Activated B cell treated with CpG ODN at 0.5 μM for 24 hours (primary cell): ENCODE data around the gene FRMD5. TPM values are rescaled to one million over a fixed set of nuclear protein-coding genes. Genes with fewer than 3 reads are reported as not detected.

Source experiments
- ATAC-seq: fragments of 200-7000 bp; cut with Tn5 transposase; one replicate; pipeline ENCODE4 v1.10.0; 2021; ENCODE audit warnings: low read depth, mild to moderate bottlenecking, moderate library complexity
- CTCF ChIA-PET: fragments of 350-600 bp; sonication (Branson Sonifier 250); formaldehyde crosslinking; loops from one replicate; lab custom pipeline; 2021; ENCODE audit warnings: antibody characterized with exemption; lab: Charles Lee
- POLR2A ChIA-PET: fragments of 350-600 bp; sonication (Branson Sonifier 250); formaldehyde crosslinking; loops from one replicate; lab custom pipeline; 2021; ENCODE audit warnings: antibody characterized with exemption; lab: Charles Lee
- DNase-seq: peaks from one replicate; pipeline ENCODE4 v3.0.0; 2022
- H3K27ac Mint-ChIP-seq: one replicate; pipeline ENCODE4 v1.8.0; 2020; ENCODE audit warnings: mixed read lengths
- H3K27me3 Mint-ChIP-seq: one replicate; pipeline ENCODE4 v1.8.0; 2021; ENCODE audit warnings: mixed read lengths
- H3K36me3 Mint-ChIP-seq: one replicate; pipeline ENCODE4 v1.8.0; 2021; ENCODE audit warnings: low read depth, mixed read lengths
- H3K4me1 Mint-ChIP-seq: one replicate; pipeline ENCODE4 v1.8.0; 2021; ENCODE audit warnings: mixed read lengths
- H3K4me3 Mint-ChIP-seq: one replicate; pipeline ENCODE4 v1.8.0; 2020; ENCODE audit warnings: mild to moderate bottlenecking, mixed read lengths
- H3K9me3 Mint-ChIP-seq: one replicate; pipeline ENCODE4 v1.8.0; 2020; ENCODE audit warnings: mixed read lengths
- CTCF ChIP-seq: fragments of 200-600 bp; IDR thresholded peaks from one replicate; pipeline ENCODE4 v1.8.0; 2022; ENCODE audit warnings: antibody characterized with exemption, mild to moderate bottlenecking
- intact Hi-C: fragments of 100-400 bp; cut with micrococcal nuclease; formaldehyde crosslinking; loops from one replicate; pipeline ENCODE4 v1.15.1; 2024
- total RNA-seq: library from RNA; stranded (reverse); gene quantifications from 2 replicates; pipeline ENCODE4 v1.2.3, GENCODE V29; 2022

FRMD5 gene
- total RNA-seq, 1 donor from 2014 or later, result 0.53 TPM

GRCh38 chr15:44158111-44158510, 37.0 kb downstream of the FRMD5 start:
- ATAC-seq, result no peak
- intact Hi-C loops, result no loop called here
- DNase-seq, result no peak
- Mint-ChIP-seq H3K4me1 (no peaks in the 10 kb centered on the region), H3K36me3 (no peaks in the 10 kb centered on the region), H3K4me3 (no peak overlapping the region), H3K9me3 (no peaks in the 10 kb centered on the region), H3K27ac (no peak overlapping the region), H3K27me3 (peaks cover 22% of the 10 kb centered on the region)
- CTCF ChIA-PET, result no interaction called here
- no peak for TF ChIP-seq CTCF
- POLR2A ChIA-PET, result no interaction called here

GRCh38 chr15:44157679-44158078, 37.4 kb downstream of the FRMD5 start:
- intact Hi-C loops, result no loop called here
- Mint-ChIP-seq H3K9me3 (peaks cover 2% of the 10 kb centered on the region), H3K36me3 (no peaks in the 10 kb centered on the region), H3K27me3 (peaks cover 21% of the 10 kb centered on the region), H3K27ac (no peak overlapping the region), H3K4me3 (no peak overlapping the region), H3K4me1 (no peaks in the 10 kb centered on the region)
- no peak for ATAC-seq
- DNase-seq, result no peak
- no peak for TF ChIP-seq CTCF
- ChIA-PET CTCF (no interaction called here), POLR2A (no interaction called here)

GRCh38 chr15:44153352-44153751, 41.7 kb downstream of the FRMD5 start:
- ChIA-PET POLR2A (no interaction called here), CTCF (no interaction called here)
- peaks cover 17% of the 10 kb centered on the region for H3K27me3 Mint-ChIP-seq
- ATAC-seq (no peak), DNase-seq (no peak)
- intact Hi-C loops, result no loop called here
- H3K9me3 Mint-ChIP-seq, result peaks cover 2% of the 10 kb centered on the region
- TF ChIP-seq CTCF, result no peak
- no peak overlapping the region for H3K27ac Mint-ChIP-seq
- no peak overlapping the region for H3K4me3 Mint-ChIP-seq
- no peaks in the 10 kb centered on the region for H3K4me1 Mint-ChIP-seq
- H3K36me3 Mint-ChIP-seq, result no peaks in the 10 kb centered on the region

GRCh38 chr15:44149224-44149623, 45.8 kb downstream of the FRMD5 start:
- Mint-ChIP-seq H3K27ac (no peak overlapping the region), H3K27me3 (peaks cover 22% of the 10 kb centered on the region), H3K4me1 (no peaks in the 10 kb centered on the region), H3K9me3 (peaks cover 2% of the 10 kb centered on the region), H3K4me3 (no peak overlapping the region), H3K36me3 (no peaks in the 10 kb centered on the region)
- ATAC-seq (no peak), DNase-seq (no peak)
- ChIA-PET POLR2A (no interaction called here), CTCF (no interaction called here)
- intact Hi-C loops, result no loop called here
- no peak for TF ChIP-seq CTCF

- Mint-ChIP-seq H3K27me3 (peaks cover 22% of the 10 kb centered on the region), H3K36me3 (no peaks in the 10 kb centered on the region), H3K9me3 (peaks cover 2% of the 10 kb centered on the region), H3K4me3 (no peak overlapping the region), H3K4me1 (no peaks in the 10 kb centered on the region), H3K27ac (no peak overlapping the region)
- DNase-seq, result no peak
- intact Hi-C loops, result no loop called here
- ATAC-seq, result no peak
- TF ChIP-seq CTCF, result no peak
- POLR2A ChIA-PET, result no interaction called here
- CTCF ChIA-PET, result no interaction called here
Measured at GRCh38 chr15:44148580-44148979, 46.5 kb downstream of the FRMD5 start.
